C4-2B (cell line): ENCODE data around the gene IL12RB1.

Experiments
- H3K27ac ChIP-seq: fragments of 450-650 bp; 2 replicates; pipeline ENCODE4 v1.5.1; 2017
- ZFX ChIP-seq: fragments of 450-650 bp; IDR thresholded peaks from 2 replicates; pipeline ENCODE4 v1.6.1; 2017
- TF ChIP-seq, protein P1 (sequence below): fragments of 450-650 bp; conservative IDR thresholded peaks from 2 replicates; pipeline ENCODE4 v1.5.1; 2017; ENCODE audit warnings: mild to moderate bottlenecking

The IL12RB1 gene

DNA sequence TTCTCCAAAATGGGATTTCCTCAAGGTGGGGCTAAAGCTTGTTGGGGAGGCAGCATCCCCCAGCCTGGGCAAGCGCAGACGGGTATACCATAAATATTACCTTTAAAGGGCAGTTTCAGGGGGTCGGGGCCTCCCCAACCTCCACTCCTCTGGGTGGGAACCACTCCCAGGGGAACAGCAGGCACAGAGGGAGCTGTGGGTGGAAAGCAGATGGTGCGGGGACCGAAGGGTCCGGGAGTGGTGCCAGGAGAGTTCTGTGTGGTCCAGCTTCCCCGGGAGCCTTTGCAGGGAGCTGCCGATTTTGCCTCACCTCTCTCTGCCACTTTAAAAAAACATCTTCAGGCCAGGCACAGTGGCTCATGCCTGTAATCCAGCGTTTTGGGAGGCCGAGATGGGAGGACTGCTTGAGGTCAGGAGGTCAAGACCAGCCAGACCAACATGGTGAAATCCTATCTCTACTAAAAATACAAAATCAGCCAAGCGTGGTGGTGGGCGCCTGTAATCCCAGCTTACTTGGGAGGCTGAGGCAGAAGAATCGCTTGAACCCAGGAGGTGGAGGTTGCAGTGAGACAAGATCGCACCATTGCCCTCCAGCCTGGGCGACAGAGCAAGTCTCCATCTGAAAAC, 16.3 kb upstream of the IL12RB1 start:
- H3K27ac ChIP-seq = no peak overlapping the region
- TF ChIP-seq ZFX = no peak
- TF ChIP-seq, protein P1, sequence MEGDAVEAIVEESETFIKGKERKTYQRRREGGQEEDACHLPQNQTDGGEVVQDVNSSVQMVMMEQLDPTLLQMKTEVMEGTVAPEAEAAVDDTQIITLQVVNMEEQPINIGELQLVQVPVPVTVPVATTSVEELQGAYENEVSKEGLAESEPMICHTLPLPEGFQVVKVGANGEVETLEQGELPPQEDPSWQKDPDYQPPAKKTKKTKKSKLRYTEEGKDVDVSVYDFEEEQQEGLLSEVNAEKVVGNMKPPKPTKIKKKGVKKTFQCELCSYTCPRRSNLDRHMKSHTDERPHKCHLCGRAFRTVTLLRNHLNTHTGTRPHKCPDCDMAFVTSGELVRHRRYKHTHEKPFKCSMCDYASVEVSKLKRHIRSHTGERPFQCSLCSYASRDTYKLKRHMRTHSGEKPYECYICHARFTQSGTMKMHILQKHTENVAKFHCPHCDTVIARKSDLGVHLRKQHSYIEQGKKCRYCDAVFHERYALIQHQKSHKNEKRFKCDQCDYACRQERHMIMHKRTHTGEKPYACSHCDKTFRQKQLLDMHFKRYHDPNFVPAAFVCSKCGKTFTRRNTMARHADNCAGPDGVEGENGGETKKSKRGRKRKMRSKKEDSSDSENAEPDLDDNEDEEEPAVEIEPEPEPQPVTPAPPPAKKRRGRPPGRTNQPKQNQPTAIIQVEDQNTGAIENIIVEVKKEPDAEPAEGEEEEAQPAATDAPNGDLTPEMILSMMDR = no peak

DNA sequence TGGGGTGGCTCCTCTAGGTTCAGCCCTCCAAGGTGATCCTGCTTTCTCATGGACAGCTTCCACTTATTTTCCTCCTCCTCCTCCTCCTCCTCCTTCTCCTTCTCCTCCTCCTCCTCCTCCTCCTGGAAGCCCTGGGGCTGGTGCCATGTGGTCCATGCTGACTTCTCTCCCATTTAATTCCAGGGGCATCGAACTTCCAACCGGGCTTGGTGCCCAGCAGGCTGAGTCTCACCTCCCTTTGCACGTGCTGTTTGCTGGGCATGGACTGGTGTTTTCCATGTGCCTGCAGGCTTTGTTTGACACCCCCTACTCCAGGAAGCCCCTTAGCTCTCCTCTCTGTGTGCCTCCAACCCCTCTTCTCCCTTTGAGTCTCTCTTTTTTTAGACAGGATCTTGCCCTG, 14.5 kb upstream of the IL12RB1 start:
- no peak overlapping the region for H3K27ac ChIP-seq
- TF ChIP-seq, protein P1 = no peak
- no peak for TF ChIP-seq ZFX

DNA sequence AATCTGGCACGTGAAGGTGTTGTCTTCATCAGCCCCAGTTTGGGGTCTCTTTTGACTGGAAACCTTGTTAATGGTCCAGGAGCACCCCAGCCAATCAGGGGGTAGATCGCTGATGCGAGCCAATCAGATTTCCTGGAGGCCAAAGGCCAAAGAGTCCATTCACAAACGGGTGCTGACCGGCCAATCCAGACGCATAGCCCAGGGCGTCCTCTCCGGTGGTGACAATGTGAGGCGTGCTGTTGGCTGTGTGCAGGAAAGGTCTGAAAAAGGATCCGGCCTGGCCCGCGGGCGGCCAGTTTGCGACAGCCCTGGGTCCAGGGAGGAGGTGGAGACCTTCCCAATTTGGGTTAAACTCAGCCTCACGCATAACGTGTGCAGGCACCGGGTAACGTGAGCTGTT, 14.0 kb upstream of the IL12RB1 start:
- no peak overlapping the region for H3K27ac ChIP-seq
- no peak for TF ChIP-seq ZFX
- TF ChIP-seq, protein P1 = no peak

DNA sequence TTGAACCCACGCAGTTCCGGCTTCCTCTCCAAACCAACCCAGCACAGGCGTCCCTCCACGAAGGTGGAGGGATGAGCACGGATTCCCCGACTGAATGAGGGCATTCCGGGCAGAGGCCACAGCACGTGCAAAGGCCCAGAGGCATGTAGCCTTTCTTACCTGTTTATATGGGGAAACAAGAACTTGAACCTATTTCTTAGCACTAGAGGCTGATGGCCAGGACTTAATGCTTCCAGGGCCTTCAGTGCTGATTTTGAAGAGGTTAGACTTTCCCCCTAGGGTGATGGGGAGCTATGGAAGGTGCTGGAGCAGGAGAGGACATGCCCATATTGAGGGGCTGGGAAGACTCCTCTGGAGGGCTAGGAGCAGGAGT, 12.9 kb upstream of the IL12RB1 start:
- TF ChIP-seq, protein P1 = no peak
- no peak for TF ChIP-seq ZFX

DNA sequence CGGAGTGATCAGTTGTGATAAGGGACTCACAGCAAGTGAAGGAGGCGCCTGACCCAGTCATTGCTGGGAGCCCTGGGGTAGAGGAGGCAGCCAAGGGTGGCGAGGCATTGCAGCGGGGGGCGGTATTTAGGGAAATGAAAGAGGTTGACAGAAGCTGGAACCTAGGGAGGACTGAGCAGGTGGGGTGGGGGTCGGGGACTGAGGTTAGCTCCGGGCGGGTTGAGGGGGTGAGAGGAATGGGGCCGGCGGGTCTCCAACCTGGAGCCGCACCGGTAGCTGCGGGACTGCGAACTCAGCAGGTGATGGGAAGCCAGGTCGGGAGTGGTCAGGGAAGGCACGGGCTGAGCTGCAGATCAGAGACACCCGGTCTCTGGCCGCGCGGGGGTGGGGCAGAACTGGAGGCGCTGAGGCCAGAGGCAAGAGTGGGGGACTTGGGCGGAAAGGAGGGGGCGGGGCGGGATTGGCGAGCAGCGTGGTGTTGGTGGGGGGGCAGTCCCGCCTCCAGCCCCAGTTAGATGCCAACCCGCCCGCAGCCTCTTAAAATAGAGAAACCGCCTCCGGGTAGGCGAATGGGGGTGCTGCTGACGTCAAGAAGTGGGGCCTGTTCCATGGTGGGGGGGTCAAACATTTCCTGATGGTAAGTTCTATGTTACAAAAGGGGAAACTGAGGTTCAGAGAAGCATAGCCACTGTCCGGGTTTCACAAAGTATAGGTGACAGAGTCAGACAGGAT, 12.3 kb upstream of the IL12RB1 start:
- no peak overlapping the region for H3K27ac ChIP-seq
- TF ChIP-seq ZFX = no peak
- TF ChIP-seq, protein P1 = no peak

More for the DNA sequence above, 12.9 kb upstream of the IL12RB1 start:
- no peak overlapping the region for H3K27ac ChIP-seq

DNA sequence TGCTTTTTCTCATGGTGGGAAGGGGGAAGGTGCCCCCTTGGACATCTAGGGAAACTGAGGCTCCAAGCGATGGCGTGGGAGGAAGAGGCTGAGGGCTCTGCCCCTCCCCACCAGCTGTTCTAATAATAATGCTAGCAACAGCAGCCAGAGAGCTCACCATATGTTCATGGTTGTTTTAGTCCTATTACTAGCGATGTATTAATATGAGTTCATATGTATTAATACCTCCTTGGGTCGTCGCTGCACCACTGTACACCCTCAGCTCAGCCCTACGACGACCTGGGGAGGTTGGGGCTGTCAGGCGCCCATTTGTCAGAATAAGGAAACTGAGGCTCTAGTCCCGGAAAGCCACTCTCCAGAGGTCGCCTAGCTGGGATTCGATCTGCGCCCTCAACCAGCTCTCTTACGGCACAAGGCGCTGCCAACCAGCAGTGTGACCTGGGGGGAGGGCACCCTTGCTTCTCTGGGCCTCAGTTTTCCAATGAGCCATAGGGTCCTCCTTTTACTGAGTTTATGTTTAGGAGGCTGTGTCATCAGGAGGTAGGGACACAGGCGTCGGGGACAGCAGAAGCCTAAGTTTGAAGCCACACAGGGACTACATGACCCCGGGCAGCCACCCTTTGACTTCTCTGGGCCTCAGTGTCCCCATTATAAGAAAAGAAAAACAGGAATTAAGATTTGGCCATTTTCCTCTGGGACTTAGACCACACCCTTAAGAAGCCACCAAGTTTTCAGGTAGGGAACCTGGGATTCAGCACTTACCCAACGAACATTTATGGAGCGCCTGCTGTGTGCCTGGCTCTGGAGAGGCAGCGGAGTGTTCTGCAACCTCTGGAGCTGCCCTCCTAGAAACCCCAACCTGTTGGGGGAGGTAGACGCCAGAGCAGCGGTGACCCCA, 11.5 kb upstream of the IL12RB1 start:
- no peak for TF ChIP-seq ZFX
- TF ChIP-seq, protein P1 = no peak
- peak overlapping the region; percentile 43 for H3K27ac ChIP-seq
